GM19043 (cell line): ENCODE measurements around the gene SENP8.
A peak's percentile ranks its signal among the peaks of the same experiment; 100 is the strongest.

ENCODE experiments used
- ATAC-seq: cut with Tn5 transposase; IDR thresholded peaks from one replicate; pipeline ENCODE4 v1.9.1; 2021; ENCODE audit warnings: low read depth; ENCODE audit not compliant: unreplicated experiment

SENP8 gene

GRCh38 chr15:72112805-72113204, 5.4 kb upstream of the SENP8 start:
- ATAC-seq: no peak

- no peak for ATAC-seq
Measured at GRCh38 chr15:72113347-72114031, 4.7 kb upstream of the SENP8 start.

GRCh38 chr15:72116731-72117485, 1.3 kb upstream of the SENP8 start:
- ATAC-seq: no peak

- ATAC-seq: peak; percentile 39
Measured at GRCh38 chr15:72117486-72118016, 652 bp upstream of the SENP8 start.

GRCh38 chr15:72124218-72124617, 6.0 kb downstream of the SENP8 start:
- no peak for ATAC-seq

GRCh38 chr15:72127724-72128322, 9.6 kb downstream of the SENP8 start:
- no peak for ATAC-seq

GRCh38 chr15:72128359-72128758, 10.2 kb downstream of the SENP8 start:
- no peak for ATAC-seq

- no peak for ATAC-seq
Measured at GRCh38 chr15:72130272-72130671, 12.1 kb downstream of the SENP8 start.

- ATAC-seq: no peak
Measured at GRCh38 chr15:72131922-72132321, 13.7 kb downstream of the SENP8 start.

- ATAC-seq: no peak
Measured at GRCh38 chr15:72133211-72133610, 15.0 kb downstream of the SENP8 start.

- no peak for ATAC-seq
Measured at GRCh38 chr15:72135719-72136118, 17.5 kb downstream of the SENP8 start.

GRCh38 chr15:72136170-72137051, 18.2 kb downstream of the SENP8 start:
- ATAC-seq: no peak

- no peak for ATAC-seq
Measured at GRCh38 chr15:72139667-72140066, 21.5 kb downstream of the SENP8 start.

- ATAC-seq: no peak
Measured at GRCh38 chr15:72140088-72140487, 21.9 kb downstream of the SENP8 start.

GRCh38 chr15:72141171-72142084, 23.2 kb downstream of the SENP8 start:
- ATAC-seq: peak; percentile 100

- ATAC-seq: no peak
Measured at GRCh38 chr15:72146221-72146620, 28.0 kb downstream of the SENP8 start.

- ATAC-seq: no peak
Measured at GRCh38 chr15:72146934-72147333, 28.7 kb downstream of the SENP8 start.

- no peak for ATAC-seq
Measured at GRCh38 chr15:72147418-72147817, 29.2 kb downstream of the SENP8 start.

GRCh38 chr15:72153269-72154000, 35.2 kb downstream of the SENP8 start:
- ATAC-seq: no peak
